NCI-H510A (cell line): Measurements from ENCODE around the gene POP7.
"Not testable (repeated sequence)": the region's sequence is repeated elsewhere in the genome, so short reads cannot be mapped to it uniquely, and the experiment has no call there.

Experiments
- DNase-seq: peaks from one replicate; lab custom pipeline; 2025; lab: John Stamatoyannopoulos, UW

The POP7 gene

GRCh38 chr7:100692578-100692961 lies 13.4 kb upstream of the POP7 start:
- DNase-seq = no peak

- DNase-seq = no peak
Measured at GRCh38 chr7:100693312-100694097, 12.4 kb upstream of the POP7 start.

- DNase-seq = peak; percentile 37
Measured at GRCh38 chr7:100694098-100694745, 11.7 kb upstream of the POP7 start, which contains the start of gene GIGYF1. TSS of gene GIGYF1 (minus strand) at chr7:100694250. CDS start at chr7:100688238, 6,012 bp downstream.

GRCh38 chr7:100696123-100696521 lies 9.8 kb upstream of the POP7 start:
- DNase-seq = no peak

GRCh38 chr7:100699018-100699417 lies 6.9 kb upstream of the POP7 start:
- no peak for DNase-seq

GRCh38 chr7:100701089-100701488 lies 4.8 kb upstream of the POP7 start:
- not testable (repeated sequence) for DNase-seq

- DNase-seq = peak; percentile 17
Measured at GRCh38 chr7:100705320-100705752, 585 bp upstream of the POP7 start.

- DNase-seq = no peak
Measured at GRCh38 chr7:100706672-100707311, 871 bp downstream of the POP7 start.

GRCh38 chr7:100708395-100708794 lies 2.5 kb downstream of the POP7 start:
- DNase-seq = no peak

GRCh38 chr7:100710452-100710851 lies 4.5 kb downstream of the POP7 start:
- no peak for DNase-seq

GRCh38 chr7:100711369-100711768 lies 5.4 kb downstream of the POP7 start:
- DNase-seq = no peak

GRCh38 chr7:100714725-100715124 lies 8.8 kb downstream of the POP7 start:
- no peak for DNase-seq

- DNase-seq = not testable (repeated sequence)
Measured at GRCh38 chr7:100717073-100717472, 11.2 kb downstream of the POP7 start.

- no peak for DNase-seq
Measured at GRCh38 chr7:100719523-100720278, 13.8 kb downstream of the POP7 start.

GRCh38 chr7:100720279-100720670 lies 14.4 kb downstream of the POP7 start, which contains the start of gene EPO:
TSS of gene EPO (plus strand) at chr7:100720468. CDS start at chr7:100720981, 513 bp downstream.
- no peak for DNase-seq

- DNase-seq = no peak
Measured at GRCh38 chr7:100720671-100721504, 15.0 kb downstream of the POP7 start.

GRCh38 chr7:100721505-100721812 lies 15.5 kb downstream of the POP7 start:
- DNase-seq = no peak

- no peak for DNase-seq
Measured at GRCh38 chr7:100722480-100723212, 16.7 kb downstream of the POP7 start.

- no peak for DNase-seq
Measured at GRCh38 chr7:100723732-100724275, 17.9 kb downstream of the POP7 start.

- not testable (repeated sequence) for DNase-seq
Measured at GRCh38 chr7:100724364-100724763, 18.4 kb downstream of the POP7 start.
